HCT116 (cell line): ENCODE measurements around the gene TMEM129. TPM values are rescaled to one million over a fixed set of nuclear protein-coding genes. Genes with fewer than 3 reads are reported as not detected.

Experiments
- ATAC-seq: fragments of 200-7000 bp; cut with Tn5 transposase; 2 replicates; pipeline ENCODE4 v1.9.1; 2020; ENCODE audit warnings: mild to moderate bottlenecking, moderate library complexity
- BruUV-seq: library from RNA; stranded (reverse); fragments of 400-500 nt; replicated peaks from 2 replicates; lab custom pipeline; 2021; lab: Mats Ljungman, UMichigan
- CTCF ChIA-PET: fragments of 300-600 bp; sonication (Branson Sonifier 250); formaldehyde crosslinking; loops from one replicate; lab custom pipeline; 2021; ENCODE audit warnings: antibody characterized with exemption; lab: Charles Lee
- POLR2A ChIA-PET: fragments of 300-600, 350-600 bp; sonication (Branson Sonifier 250); formaldehyde crosslinking; loops from one replicate; lab custom pipeline; 2021; ENCODE audit warnings: antibody characterized with exemption; lab: Charles Lee
- RAD21 ChIA-PET, 2 experiments: fragments of 300-600 bp; sonication (Branson Sonifier 250); formaldehyde crosslinking; loops; one replicate each; lab custom pipeline; 2023; ENCODE audit warnings: low total read pairs in 2 of 2; ENCODE audit not compliant: uncharacterized antibody in 2 of 2, unreplicated experiment in 2 of 2, low non-redundant PET in 1 of 2; lab: Charles Lee
- DNase-seq: peaks from one replicate; pipeline ENCODE4 v3.0.0-alpha.2; 2010; ENCODE audit warnings: low read depth, low spot score
- H2AFZ ChIP-seq: fragments of 200-600 bp; shearing (Covaris generic), sonication (generic); 2 replicates; pipeline ENCODE4 v1.6.1; 2017; ENCODE audit warnings: low read depth, mixed run types, mixed read lengths, antibody characterized with exemption, low read length; ENCODE audit not compliant: poor library complexity, severe bottlenecking
- H3K27ac ChIP-seq: 2 replicates; pipeline ENCODE4 v1.5.1; 2012; ENCODE audit warnings: low read depth, low read length
- H3K27me3 ChIP-seq: fragments of 200-600 bp; sonication (generic); 2 replicates; pipeline ENCODE4 v1.6.1; 2016; ENCODE audit warnings: mixed run types, low read length, mixed read lengths; ENCODE audit not compliant: insufficient read depth
- H3K36me3 ChIP-seq, 2 experiments: fragments of 200-500 bp in 1 of 2; fragments of 200-600 bp in 1 of 2; sonication (Bioruptor generic) in 1 of 2; sonication (generic) in 1 of 2; 2 replicates each; pipeline versions ENCODE4 v1.5.1 to v1.6.1; 2014 to 2016; ENCODE audit warnings: low read length in 2 of 2, inconsistent platforms in 1 of 2, mixed read lengths in 1 of 2, mixed run types in 1 of 2; ENCODE audit not compliant: insufficient read depth in 2 of 2, control insufficient read depth in 1 of 2
- H3K4me1 ChIP-seq, 2 experiments: fragments of 200-600 bp in 1 of 2; sonication (generic) in 1 of 2; 2 replicates each; pipeline versions ENCODE4 v1.5.1 to v1.6.1; 2012 to 2017; ENCODE audit warnings: low read length in 2 of 2, inconsistent platforms in 1 of 2, mild to moderate bottlenecking in 1 of 2, mixed read lengths in 1 of 2, mixed run types in 1 of 2, moderate library complexity in 1 of 2; ENCODE audit not compliant: insufficient read depth in 2 of 2, control insufficient read depth in 1 of 2
- H3K4me2 ChIP-seq: fragments of 200-600 bp; sonication (generic); 2 replicates; pipeline ENCODE4 v1.6.1; 2017; ENCODE audit warnings: mixed run types, low read length, mixed read lengths
- H3K4me3 ChIP-seq, 2 experiments: fragments of 200-600 bp in 1 of 2; sonication (generic) in 1 of 2; replicated peaks in 1 of 2; 2 replicates each; pipeline ENCODE4 v1.5.1; 2011 to 2016; ENCODE audit warnings: low read length in 2 of 2, control low read depth in 1 of 2, low read depth in 1 of 2, mild to moderate bottlenecking in 1 of 2, mixed read lengths in 1 of 2, mixed run types in 1 of 2
- H3K79me2 ChIP-seq: fragments of 200-600 bp; sonication (generic); 2 replicates; pipeline ENCODE4 v1.6.1; 2017; ENCODE audit warnings: mild to moderate bottlenecking, mixed run types, low read length, moderate library complexity, mixed read lengths; ENCODE audit not compliant: insufficient read depth
- H3K9ac ChIP-seq: fragments of 200-600 bp; sonication (generic); 2 replicates; pipeline ENCODE4 v1.6.1; 2016; ENCODE audit warnings: low read length, mixed read lengths
- H3K9me2 ChIP-seq: fragments of 200-600 bp; sonication (generic), shearing (Covaris generic); 2 replicates; pipeline ENCODE4 v1.6.1; 2017; ENCODE audit warnings: mixed run types, mild to moderate bottlenecking, moderate library complexity; ENCODE audit not compliant: insufficient read depth
- H3K9me3 ChIP-seq, 2 experiments: fragments of 200-500 bp in 1 of 2; fragments of 200-600 bp in 1 of 2; sonication (Bioruptor generic) in 1 of 2; sonication (generic) in 1 of 2; 2 replicates each; pipeline ENCODE4 v1.6.1; 2014 to 2017; ENCODE audit warnings: low read length in 2 of 2, mixed read lengths in 2 of 2, inconsistent platforms in 1 of 2, low read depth in 1 of 2, mild to moderate bottlenecking in 1 of 2, mixed run types in 1 of 2, moderate library complexity in 1 of 2; ENCODE audit not compliant: control insufficient read depth in 1 of 2, insufficient read depth in 1 of 2
- H4K20me1 ChIP-seq: fragments of 200-600 bp; sonication (generic), shearing (Covaris generic); 2 replicates; pipeline ENCODE4 v1.6.1; 2017; ENCODE audit warnings: mixed run types, mild to moderate bottlenecking, moderate library complexity; ENCODE audit not compliant: insufficient read depth
- CEBPB ChIP-seq: IDR thresholded peaks from 2 replicates; pipeline ENCODE4 v1.6.1; 2012; ENCODE audit warnings: low read depth
- EGR1 ChIP-seq: IDR thresholded peaks from 2 replicates; pipeline ENCODE4 v1.6.1; 2012; ENCODE audit warnings: low read depth
- ELF1 ChIP-seq: IDR thresholded peaks from 2 replicates; pipeline ENCODE4 v1.6.1; 2012; ENCODE audit warnings: low read depth, borderline replicate concordance
- POLR2A ChIP-seq: IDR thresholded peaks from 2 replicates; pipeline ENCODE4 v1.7.0; 2011; ENCODE audit warnings: borderline replicate concordance; ENCODE audit not compliant: insufficient read depth, insufficient read length; ENCODE audit errors: extremely low read depth
- POLR2AphosphoS5 ChIP-seq: IDR thresholded peaks from 2 replicates; pipeline ENCODE4 v1.6.1; 2011; ENCODE audit warnings: mild to moderate bottlenecking, low read depth, low read length, moderate library complexity
- SIN3A ChIP-seq: IDR thresholded peaks from 2 replicates; pipeline ENCODE4 v1.6.1; 2012; ENCODE audit warnings: low read depth
- SP1 ChIP-seq: IDR thresholded peaks from 2 replicates; pipeline ENCODE4 v1.6.1; 2012; ENCODE audit warnings: low read depth
- TCF7L2 ChIP-seq: IDR thresholded peaks from 2 replicates; pipeline ENCODE4 v1.7.0; 2011; ENCODE audit warnings: borderline replicate concordance, inconsistent platforms; ENCODE audit not compliant: insufficient read depth, insufficient read length; ENCODE audit errors: extremely low read depth
- YY1 ChIP-seq: IDR thresholded peaks from 2 replicates; pipeline ENCODE4 v1.6.1; 2011; ENCODE audit warnings: low read length, low read depth, moderate library complexity, mild to moderate bottlenecking; ENCODE audit not compliant: insufficient replicate concordance; ENCODE audit errors: extremely low read depth
- ZFX ChIP-seq: fragments of 450-650 bp; IDR thresholded peaks from 2 replicates; pipeline ENCODE4 v1.6.1; 2017
- ZNF274 ChIP-seq: fragments of 200-500 bp; sonication (Bioruptor generic); IDR thresholded peaks from 2 replicates; pipeline ENCODE4 v1.6.1; 2014; ENCODE audit warnings: mild to moderate bottlenecking, low read depth, low read length, inconsistent platforms
- intact Hi-C: fragments of 100-400 bp; cut with micrococcal nuclease; formaldehyde crosslinking; loops from 2 replicates; pipeline ENCODE4 v1.10.0; 2022
- total RNA-seq: library from RNA; stranded (reverse); gene quantifications from one replicate; pipeline ENCODE4 v1.2.1, GENCODE V29; 2021; ENCODE audit not compliant: unreplicated experiment
- TF ChIP-seq, protein P1 (sequence below): IDR thresholded peaks from 2 replicates; pipeline ENCODE4 v1.6.1; 2012; ENCODE audit warnings: low read depth

Gene TMEM129
- total RNA-seq, 1 experiment from 2014 or later, result 29.4 TPM

- peaks cover 97% of the 10 kb centered on the region for H3K79me2 ChIP-seq
- ChIA-PET POLR2A (no interaction called here), RAD21 (interaction anchor here in 1 of 2 experiments (0.6 kb wide), 1 partner anchor 664 kb away, joined by 3 read pairs; no protein-coding TSS in a partner anchor), CTCF (interaction anchor here (0.6 to 4.6 kb wide), 3 partner anchors 15 to 68 kb away, joined by 3 to 26 read pairs (median 4); partner anchors contain the start of gene SLBP)
- intact Hi-C loops, result no loop called here
- H3K4me2 ChIP-seq, result peak overlapping the region; percentile 53
- no peaks in the 10 kb centered on the region for H3K9me3 ChIP-seq
- DNase-seq (no peak), ATAC-seq (no peak)
- H3K9me2 ChIP-seq, result no peaks in the 10 kb centered on the region
- BruUV-seq, result no TSS peak
- H3K9ac ChIP-seq, result no peak overlapping the region
- no peak overlapping the region for H3K4me3 ChIP-seq
- H3K27ac ChIP-seq, result peak overlapping the region; percentile 74
- H2AFZ ChIP-seq, result no peak overlapping the region
- no peaks in the 10 kb centered on the region for H3K27me3 ChIP-seq
- TF ChIP-seq TCF7L2 (no peak), CEBPB (no peak), EGR1 (no peak), SP1 (no peak), YY1 (no peak), POLR2A (no peak), ZFX (no peak), SIN3A (no peak), ZNF274 (no peak), ELF1 (no peak), POLR2AphosphoS5 (no peak)
- TF ChIP-seq, protein P1, sequence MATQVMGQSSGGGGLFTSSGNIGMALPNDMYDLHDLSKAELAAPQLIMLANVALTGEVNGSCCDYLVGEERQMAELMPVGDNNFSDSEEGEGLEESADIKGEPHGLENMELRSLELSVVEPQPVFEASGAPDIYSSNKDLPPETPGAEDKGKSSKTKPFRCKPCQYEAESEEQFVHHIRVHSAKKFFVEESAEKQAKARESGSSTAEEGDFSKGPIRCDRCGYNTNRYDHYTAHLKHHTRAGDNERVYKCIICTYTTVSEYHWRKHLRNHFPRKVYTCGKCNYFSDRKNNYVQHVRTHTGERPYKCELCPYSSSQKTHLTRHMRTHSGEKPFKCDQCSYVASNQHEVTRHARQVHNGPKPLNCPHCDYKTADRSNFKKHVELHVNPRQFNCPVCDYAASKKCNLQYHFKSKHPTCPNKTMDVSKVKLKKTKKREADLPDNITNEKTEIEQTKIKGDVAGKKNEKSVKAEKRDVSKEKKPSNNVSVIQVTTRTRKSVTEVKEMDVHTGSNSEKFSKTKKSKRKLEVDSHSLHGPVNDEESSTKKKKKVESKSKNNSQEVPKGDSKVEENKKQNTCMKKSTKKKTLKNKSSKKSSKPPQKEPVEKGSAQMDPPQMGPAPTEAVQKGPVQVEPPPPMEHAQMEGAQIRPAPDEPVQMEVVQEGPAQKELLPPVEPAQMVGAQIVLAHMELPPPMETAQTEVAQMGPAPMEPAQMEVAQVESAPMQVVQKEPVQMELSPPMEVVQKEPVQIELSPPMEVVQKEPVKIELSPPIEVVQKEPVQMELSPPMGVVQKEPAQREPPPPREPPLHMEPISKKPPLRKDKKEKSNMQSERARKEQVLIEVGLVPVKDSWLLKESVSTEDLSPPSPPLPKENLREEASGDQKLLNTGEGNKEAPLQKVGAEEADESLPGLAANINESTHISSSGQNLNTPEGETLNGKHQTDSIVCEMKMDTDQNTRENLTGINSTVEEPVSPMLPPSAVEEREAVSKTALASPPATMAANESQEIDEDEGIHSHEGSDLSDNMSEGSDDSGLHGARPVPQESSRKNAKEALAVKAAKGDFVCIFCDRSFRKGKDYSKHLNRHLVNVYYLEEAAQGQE, result no peak
- H3K4me1 ChIP-seq, result peaks cover 22 to 36% of the 10 kb centered on the region in 2 experiments
- H4K20me1 ChIP-seq, result no peaks in the 10 kb centered on the region; the same call in 1 of the 2 replicates
- H3K36me3 ChIP-seq, result peaks cover 32 to 83% of the 10 kb centered on the region in 2 experiments
Observed at GRCh38 chr4:1727117-1728031, 6.3 kb upstream of the TMEM129 start.
